NCI-H2196 treated with DMSO at 0.1 percent for 48 hours (cell line): ENCODE results near the gene FLAD1.

Experiments
- DNase-seq: peaks from one replicate; lab custom pipeline; 2025; ENCODE audit not compliant: unreplicated experiment; lab: John Stamatoyannopoulos, UW

The FLAD1 gene

GRCh38 chr1:154951901-154952657 is 31.1 kb upstream of the FLAD1 start:
- no peak for DNase-seq

DNA sequence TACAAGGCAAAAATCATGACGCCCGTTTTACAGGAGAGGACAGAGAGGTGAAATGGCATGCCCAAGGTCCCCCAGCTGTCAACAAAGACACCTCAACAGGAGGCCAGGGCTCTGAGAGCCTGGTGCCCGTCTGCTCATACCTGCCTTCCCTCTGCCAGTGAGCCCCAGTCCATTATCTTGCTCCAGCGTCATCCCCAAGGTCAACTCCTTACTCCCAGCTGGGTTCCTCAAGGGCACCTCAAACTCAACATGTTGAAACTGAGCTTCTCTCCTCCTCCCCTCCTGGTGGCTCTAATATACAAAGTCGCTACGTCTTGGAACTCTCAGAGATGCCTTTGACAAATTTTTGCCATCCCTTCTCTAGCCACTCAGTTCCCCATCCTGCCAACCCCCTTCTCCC is 30.5 kb upstream of the FLAD1 start:
- DNase-seq: no peak

GRCh38 chr1:154953611-154954038 is 29.5 kb upstream of the FLAD1 start:
- no peak for DNase-seq

DNA sequence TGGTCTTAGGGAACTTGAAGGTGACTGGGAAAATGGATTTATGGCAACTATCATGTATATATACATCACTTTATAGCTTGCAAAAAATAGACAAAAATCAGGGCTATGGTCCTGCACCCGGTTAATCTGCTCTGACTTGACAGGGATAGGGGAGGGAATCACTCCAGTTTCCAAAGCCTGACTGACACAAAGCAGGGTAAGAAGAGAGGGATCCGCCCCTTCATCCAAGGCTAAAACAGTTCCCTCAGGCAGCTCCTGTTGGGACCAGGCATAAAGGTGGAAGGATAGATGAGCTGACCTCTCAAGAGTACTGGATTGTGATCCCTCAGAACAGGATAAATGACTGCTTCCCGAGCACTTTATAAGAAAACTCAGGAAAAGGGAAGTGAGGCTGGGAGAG is 28.6 kb upstream of the FLAD1 start:
- no peak for DNase-seq

- peak; percentile 90 for DNase-seq
Observed at GRCh38 chr1:154955039-154955717, 28.0 kb upstream of the FLAD1 start.

- peak; percentile 74 for DNase-seq
Observed at GRCh38 chr1:154955718-154956543, 27.2 kb upstream of the FLAD1 start, which contains the start of gene PBXIP1. Gene PBXIP1 (minus strand): TSS chr1:154956099. CDS start chr1:154953721, 2,378 bp downstream.

DNA sequence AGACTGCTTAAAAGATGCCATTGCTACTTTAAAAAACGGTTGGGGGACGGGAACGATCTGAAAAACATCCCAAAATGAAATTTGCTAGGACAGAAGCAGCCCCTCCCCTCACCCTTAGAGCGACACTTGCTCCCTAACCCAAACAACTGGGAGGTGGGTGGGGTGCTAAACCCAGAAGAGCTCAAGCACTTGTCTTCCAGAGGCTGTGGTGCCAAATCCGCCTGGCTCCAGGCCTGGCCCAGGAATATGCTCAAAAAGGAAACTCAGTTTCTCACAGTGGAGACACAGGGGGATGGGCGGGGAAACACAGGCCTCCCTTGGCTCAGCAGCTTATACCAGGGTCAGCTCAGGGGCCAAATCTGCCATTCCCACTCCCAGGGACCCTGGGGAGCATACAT is 26.6 kb upstream of the FLAD1 start:
- no peak for DNase-seq

GRCh38 chr1:154957091-154957657 is 26.0 kb upstream of the FLAD1 start:
- no peak for DNase-seq

- DNase-seq: no peak
Observed at GRCh38 chr1:154958036-154958435, 25.1 kb upstream of the FLAD1 start.

GRCh38 chr1:154958681-154959425 is 24.3 kb upstream of the FLAD1 start:
- no peak for DNase-seq

- DNase-seq: no peak
Observed at GRCh38 chr1:154959426-154959780, 23.7 kb upstream of the FLAD1 start.

DNA sequence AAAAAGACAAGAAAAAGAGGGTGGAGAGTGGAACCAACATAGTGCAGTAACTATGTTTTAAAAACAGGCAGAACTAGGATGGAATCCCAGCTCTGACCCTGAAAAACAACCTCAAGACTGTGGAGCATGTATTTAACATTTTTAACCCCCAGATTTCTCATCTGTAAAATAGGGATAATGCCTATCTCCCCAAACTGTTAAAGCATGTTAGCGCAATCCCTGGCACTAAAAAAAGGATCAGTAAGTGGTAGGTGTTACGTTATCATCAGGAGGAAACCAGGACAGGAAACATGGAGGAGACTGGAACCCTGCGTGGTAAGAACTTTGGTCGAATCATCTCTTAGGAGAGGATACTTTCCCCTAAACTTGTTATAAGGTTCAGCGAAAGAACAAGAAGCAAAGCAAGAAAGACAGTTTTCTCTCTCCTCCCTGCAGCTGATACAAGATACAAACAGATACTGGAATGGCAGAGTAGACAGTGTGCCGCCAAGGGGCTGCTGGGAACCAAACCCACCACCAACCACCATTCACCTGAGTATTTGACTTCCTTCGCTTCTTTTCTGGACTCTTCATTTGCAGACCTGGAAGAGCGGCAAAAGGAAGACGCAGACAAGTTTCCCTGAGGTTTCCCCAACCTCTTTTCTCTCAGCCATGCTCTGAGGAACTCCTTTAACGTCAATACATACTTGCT is 22.6 kb upstream of the FLAD1 start:
- DNase-seq: no peak

GRCh38 chr1:154961207-154962155 is 21.7 kb upstream of the FLAD1 start, which contains the start of gene PYGO2:
Gene PYGO2 (minus strand): TSS chr1:154961782. CDS start chr1:154961576, 206 bp downstream.
- DNase-seq: peak; percentile 64

DNA sequence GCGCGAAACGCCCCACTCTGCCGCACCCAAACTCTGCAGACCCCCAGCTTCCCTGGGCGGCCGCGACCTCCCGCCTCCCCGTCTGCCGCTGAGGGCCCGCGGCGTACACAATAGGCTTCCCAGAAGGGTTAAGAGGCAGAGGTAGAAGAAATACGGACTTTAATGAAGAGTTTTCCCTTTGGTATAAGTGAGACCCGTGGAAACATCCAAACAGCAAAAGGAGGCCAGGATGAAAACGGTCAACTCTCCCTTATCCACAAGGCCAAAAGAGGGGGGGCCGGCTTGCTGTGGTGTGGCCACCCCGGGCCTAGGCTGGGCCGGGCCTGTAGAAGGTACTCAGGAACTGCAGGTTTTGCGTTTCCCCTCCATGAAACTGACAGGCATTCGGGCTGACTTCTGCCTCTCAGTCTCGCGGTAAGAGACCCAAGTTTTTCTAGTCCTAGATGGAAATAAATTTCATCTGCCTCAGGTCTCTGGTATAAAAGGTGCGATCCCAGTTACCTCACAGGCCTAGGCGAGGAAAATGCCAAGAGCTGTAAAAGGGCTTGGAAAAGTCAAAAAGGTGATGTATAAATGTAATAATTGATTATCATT is 20.9 kb upstream of the FLAD1 start:
- no peak for DNase-seq

DNA sequence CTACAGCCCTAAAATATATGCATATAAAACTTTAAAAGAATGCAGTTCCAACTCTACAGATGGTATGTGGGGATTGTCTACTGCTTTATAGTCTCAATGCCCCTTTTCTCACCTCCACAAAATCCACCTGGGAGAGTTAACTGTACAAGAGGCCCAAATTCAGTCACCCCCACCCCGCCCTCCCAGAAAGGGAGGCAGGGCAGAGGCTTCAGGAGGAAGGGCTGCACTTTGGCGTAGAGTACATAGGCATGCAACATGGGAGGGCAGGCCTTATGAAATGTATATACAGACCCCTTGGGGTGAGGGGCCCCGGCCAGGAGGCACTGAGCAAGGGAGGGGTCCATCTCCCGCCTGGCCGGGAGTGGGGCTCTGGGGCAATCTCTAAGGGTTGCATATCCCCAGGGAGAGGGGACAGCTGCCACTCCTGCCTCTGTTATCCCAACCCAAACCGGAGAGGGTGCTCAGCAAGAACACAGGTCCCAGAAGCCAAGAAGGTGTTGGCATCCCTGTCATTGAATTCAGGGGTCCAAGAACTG is 20.3 kb upstream of the FLAD1 start:
- no peak for DNase-seq

- DNase-seq: no peak
Observed at GRCh38 chr1:154963643-154964042, 19.5 kb upstream of the FLAD1 start.

- DNase-seq: no peak
Observed at GRCh38 chr1:154964359-154964758, 18.8 kb upstream of the FLAD1 start.

GRCh38 chr1:154966111-154966510 is 17.0 kb upstream of the FLAD1 start:
- no peak for DNase-seq
